SW480 (cell line): ENCODE measurements around the gene MCOLN3.
A peak's percentile ranks its signal among the peaks of the same experiment; 100 is the strongest.
"Not testable (repeated sequence)": the region's sequence is repeated elsewhere in the genome, so short reads cannot be mapped to it uniquely, and the experiment has no call there.

Experiments used
- DNase-seq: peaks from one replicate; pipeline ENCODE4 v3.0.0-alpha.2; 2016; ENCODE audit warnings: low spot score

Gene MCOLN3

DNA sequence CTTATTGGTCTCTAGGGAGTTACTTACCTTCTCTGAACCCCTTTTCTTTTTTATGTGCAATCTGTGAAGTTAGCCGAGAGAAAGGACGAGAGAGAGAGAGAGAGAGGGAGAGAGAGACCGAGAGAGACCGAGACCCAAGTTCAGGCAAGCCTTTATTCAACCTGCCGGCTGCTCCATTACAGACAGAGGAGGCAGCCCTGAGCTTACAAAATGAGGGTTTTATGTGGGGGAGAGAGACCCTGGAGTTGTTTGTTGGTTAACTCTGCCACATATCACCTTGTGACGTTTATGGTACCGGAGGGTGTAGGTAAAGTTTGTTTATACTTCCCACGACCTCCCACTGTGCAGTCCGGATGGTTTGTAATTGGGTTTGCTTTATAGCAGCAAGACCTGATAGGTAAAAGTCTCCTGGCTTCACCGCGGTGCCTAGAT, 1.5 kb upstream of the MCOLN3 start:
- peak; percentile 50 for DNase-seq

- peak; percentile 34 for DNase-seq
Measured at GRCh38 chr1:85047472-85048295, 616 bp downstream of the MCOLN3 start.

GRCh38 chr1:85047144-85047471, 1.2 kb downstream of the MCOLN3 start:
- no peak for DNase-seq

DNA sequence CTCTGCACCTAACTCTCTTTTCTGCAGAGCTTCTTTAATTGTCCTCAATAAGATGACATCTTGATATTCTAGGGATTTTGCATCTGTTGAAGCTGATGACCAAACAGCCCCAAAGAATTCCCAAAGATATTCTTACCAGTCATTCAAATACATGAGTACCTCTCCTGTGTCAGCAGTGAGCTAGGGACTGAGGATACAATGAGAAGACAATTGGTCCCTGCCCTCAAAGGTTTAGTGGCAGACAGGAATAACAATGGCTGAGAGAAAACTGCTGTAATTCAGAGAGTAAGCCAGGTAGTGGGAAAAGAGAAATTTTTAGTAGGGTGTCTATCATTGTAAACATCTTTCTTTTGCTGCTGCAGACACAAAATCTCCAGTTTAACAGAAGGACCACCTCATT, 5.9 kb downstream of the MCOLN3 start:
- DNase-seq, result no peak

- DNase-seq, result no peak
Measured at GRCh38 chr1:85041793-85042192, 6.5 kb downstream of the MCOLN3 start.

GRCh38 chr1:85033221-85033620, 15.1 kb downstream of the MCOLN3 start:
- DNase-seq, result no peak

DNA sequence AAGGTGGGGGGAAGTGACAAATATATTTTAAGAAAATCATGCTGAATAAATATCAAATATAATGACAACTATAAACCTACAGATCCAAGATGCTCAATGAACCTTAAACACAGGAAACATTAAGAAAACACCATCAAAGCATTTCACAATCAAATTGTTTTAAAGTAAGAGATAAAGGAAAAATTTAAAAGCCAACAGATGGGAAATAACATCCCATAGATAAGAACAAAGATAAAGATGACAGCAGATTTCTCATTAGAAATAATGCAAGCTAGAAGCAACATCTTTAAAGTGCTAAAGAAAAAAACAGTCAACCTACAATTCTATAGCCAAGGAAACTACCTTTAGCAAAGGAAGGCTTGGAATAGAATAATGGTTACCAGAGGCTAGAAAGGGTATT, 17.8 kb downstream of the MCOLN3 start:
- DNase-seq, result no peak

DNA sequence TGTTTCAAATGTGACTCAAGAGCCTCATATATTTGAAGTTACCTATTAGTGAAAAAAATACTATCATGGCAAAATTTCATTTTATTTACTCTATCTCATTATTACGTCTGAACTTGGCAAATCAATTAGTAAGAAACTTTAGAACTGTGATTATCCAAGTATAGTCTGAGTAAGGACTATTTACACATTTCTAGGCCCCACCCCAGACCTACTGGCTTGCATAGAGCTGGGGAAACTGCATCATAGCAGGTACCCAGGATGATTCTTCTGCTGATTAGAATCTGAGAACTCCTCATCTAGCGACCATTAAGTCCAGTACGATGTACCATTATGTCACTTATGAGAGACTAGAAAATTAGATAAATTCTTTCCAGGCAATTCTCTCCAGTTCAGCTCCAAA, 20.1 kb downstream of the MCOLN3 start:
- no peak for DNase-seq

DNA sequence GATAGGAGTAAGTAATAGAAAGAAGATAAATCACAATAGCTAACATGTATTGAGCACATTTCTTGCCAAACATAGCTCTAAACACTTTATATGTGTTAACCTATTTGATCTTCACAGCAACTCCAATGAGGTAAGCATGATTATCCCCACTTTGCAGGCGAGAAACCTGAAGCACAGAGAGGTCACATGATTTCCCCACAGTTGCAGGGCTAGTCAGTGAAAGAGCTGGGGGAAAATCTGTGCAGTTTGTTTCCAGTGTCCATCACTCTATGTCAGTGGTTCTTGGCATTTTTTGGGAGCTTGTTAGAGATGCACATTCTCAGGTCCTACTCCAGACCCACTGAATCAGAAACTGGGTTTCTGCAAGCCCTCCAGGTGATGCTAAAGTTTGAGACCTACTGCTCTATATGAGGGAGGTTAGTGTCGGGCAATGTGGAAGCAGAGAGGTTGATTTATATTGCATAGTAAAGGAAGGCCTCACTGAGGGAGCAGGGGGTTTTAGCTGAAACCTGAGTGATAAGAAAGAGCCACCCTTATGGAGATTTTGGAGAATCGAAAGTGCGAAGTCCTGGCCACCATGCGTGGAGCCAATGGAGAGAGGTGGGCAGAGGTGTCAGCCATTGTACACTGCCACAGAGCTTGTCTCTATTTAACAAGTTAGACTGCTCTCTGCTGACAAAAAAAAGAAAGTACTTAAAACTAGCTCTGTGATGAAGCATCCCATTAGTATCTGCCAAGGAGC, 20.9 kb downstream of the MCOLN3 start:
- peak; percentile 26 for DNase-seq

- no peak for DNase-seq
Measured at GRCh38 chr1:85025940-85026339, 22.4 kb downstream of the MCOLN3 start.

- DNase-seq, result no peak
Measured at GRCh38 chr1:85024736-85025135, 23.6 kb downstream of the MCOLN3 start.

DNA sequence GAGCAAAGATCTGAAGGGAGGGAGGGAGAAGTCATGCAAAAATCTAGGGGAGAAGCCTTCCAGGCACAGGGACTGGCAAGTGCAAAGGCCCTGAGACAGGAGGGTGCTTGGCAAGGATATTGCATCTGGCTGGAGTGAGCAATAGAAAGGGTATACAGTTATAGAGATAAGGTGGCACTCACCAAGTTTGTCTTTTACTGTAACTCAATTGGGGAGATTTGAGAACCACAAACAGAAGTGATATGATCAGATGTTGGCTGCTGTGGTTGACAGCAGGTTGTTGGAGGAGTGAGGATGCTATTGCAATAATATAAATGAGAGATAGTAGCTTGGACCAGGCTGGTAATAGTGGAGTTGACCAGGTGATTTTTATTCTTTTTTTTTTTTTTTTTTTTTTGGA, 25.6 kb downstream of the MCOLN3 start:
- DNase-seq, result no peak

- DNase-seq, result no peak
Measured at GRCh38 chr1:85019994-85020393, 28.3 kb downstream of the MCOLN3 start.

- no peak for DNase-seq
Measured at GRCh38 chr1:85015826-85016225, 32.5 kb downstream of the MCOLN3 start.

DNA sequence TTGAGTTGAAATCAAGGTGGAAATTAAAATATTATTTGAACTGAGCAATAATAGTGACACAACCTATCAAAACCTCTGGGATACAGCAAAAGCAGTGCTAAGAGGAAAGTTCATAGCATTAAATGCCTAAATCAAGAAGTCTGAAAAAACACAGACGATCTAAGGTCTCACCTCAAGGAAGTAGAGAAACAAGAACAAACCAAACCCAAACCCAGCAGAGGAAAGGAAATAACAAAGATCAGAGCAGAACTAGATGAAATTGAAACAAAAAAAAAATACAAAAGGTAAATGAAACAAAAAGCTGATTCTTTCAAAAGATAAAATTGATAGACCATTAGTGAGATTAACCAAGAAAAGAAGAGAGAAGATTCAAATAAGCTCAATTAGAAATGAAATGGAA, 42.7 kb downstream of the MCOLN3 start:
- not testable (repeated sequence) for DNase-seq

- DNase-seq, result no peak
Measured at GRCh38 chr1:85001742-85002141, 46.6 kb downstream of the MCOLN3 start.

DNA sequence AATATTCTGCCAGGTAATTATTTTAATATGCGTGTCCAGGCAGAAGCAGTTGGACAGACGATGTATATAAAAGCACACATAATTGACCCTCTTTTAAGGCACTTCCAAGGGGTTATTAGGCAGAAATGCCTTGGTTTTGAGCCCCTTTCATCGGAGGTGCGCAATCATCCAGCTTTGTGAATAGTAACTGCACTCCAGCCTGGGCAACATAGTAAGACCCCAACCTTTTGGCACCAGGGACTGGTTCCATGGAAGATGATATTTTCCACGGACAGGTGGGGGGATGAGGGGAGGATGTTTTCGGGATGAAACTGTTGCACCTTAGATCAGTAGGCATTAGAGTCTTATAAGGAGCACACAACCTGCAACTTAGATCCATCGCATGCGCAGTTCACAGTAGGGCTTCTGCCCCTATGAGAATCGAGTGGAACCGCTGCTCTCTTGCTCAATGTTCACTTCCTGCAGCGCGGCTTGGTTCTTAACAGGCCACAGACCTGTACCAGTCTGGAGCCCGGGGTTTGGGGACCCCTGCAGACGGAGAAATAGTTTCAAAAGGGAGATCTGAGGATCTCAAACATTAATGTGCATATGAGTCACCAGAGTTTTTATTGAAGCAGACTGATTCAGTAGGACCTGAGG, 49.5 kb downstream of the MCOLN3 start:
- DNase-seq, result peak; percentile 9

GRCh38 chr1:84997667-84998600, 50.4 kb downstream of the MCOLN3 start:
- peak; percentile 20 for DNase-seq

DNA sequence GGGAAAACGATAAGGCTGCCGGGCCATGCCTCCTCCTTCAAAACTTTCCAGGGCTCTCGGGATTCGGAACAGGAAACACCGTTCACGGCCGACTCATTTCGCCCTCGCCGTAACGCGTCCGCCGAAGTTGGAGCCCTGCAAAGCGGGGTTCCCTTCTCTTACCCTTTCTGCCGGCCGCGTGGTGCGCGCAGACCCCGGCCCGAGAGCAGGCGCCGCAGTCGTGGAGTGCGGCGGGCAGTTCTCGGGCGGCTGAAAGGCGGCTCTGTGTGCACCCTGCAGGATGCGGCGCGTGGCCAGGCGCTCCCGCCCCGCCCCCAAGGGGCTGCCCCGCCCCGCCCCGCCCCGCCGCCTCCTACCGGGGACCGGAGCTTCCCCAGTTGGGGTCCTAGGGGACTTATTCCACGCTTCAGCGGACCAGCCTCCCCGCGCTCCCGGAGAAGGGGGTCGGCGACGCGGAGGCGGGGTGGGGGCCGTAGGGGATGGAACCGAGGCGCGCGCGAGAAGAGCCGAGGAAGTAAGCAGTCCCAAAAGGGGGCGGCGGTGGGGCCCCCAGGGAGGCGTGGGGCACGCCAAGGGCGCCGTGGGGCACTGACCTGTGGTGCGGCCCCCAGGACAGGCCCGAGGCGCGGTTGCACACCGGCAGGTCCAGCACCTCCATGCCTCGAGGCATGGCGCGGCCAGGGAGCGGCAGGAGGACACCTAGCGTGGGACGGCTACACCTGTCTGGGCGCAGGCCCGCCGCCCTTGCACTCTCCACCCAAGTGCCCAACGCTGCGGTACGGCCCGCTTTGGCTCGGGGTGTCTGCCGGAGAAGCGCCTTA, 51.2 kb downstream of the MCOLN3 start, which contains the start of gene MCOLN2:
Gene MCOLN2 (minus strand): TSS at position 268 of the 821 bp plus-strand sequence. CDS start 241 bp downstream, at position 27.
- peak; percentile 52 for DNase-seq

DNA sequence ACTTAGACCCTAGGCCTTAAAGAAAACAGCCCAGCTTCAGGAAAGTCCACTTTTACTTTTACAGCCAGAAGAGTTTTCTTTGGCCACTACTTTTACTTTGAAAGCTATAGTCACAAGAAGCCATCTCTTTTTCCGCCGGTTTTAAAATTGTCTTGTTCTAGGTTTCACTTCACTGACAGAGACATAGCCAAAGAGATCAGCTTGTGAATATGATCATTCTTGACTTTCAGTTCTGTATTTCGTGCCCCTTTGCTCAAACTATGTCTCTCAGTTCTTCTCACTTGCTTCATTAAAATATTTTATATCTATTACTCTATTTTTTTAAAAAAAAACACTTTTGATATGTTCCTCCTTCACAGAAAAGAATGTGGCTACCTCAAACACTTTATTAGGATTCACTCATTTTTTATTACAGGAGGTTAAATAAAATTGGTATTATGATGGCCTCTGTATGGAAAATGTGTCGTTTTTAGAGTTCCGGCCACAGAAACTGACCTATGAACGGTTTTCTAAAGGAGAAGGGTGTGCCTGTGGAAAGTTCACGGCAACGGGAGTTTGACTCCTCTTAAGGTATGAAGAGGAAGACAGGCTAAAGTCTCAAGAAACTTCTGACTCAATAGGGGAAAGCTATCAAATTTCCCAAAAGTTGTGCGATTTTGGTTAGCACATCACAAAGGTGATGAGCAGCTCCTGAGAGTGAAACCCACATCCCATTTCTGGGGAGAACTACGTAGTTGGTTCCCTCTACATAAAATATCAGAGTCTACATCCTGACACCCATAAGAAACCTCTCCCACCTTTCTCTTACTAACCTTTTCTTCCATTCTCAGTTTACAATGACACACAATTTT, 52.6 kb downstream of the MCOLN3 start:
- no peak for DNase-seq
